Keratinocyte (primary cell): Measurements from ENCODE around the gene TPGS2. TPM values are rescaled to one million over a fixed set of nuclear protein-coding genes. Genes with fewer than 3 reads are reported as not detected.

ENCODE experiments used
- DNase-seq: peaks from one replicate; pipeline ENCODE4 v3.0.0-alpha.2; 2011; ENCODE audit warnings: low read depth, missing footprints, low spot score
- FAIRE-seq: peaks from 2 replicates; lab custom pipeline; 2011; peaks lifted over from hg19 to GRCh38; lab: Jason Lieb, UNC
- H2AFZ ChIP-seq: 2 replicates; pipeline ENCODE4 v1.6.0; 2012; ENCODE audit warnings: low read length, control low read depth, inconsistent platforms; ENCODE audit not compliant: control insufficient read depth
- H3K27ac ChIP-seq: 2 replicates; pipeline ENCODE4 v1.5.1; 2011; ENCODE audit warnings: low read length; ENCODE audit not compliant: control insufficient read depth, insufficient read depth
- H3K27me3 ChIP-seq: 3 replicates; pipeline ENCODE4 v1.6.0; 2011; ENCODE audit warnings: low read length; ENCODE audit not compliant: control insufficient read depth, insufficient read depth; ENCODE audit errors: extremely low read depth
- H3K36me3 ChIP-seq, 2 experiments: 2 replicates in 1 of 2; 3 replicates in 1 of 2; pipeline ENCODE4 v1.5.1; 2011; ENCODE audit warnings: low read length in 2 of 2, mild to moderate bottlenecking in 1 of 2; ENCODE audit not compliant: control insufficient read depth in 2 of 2, insufficient read depth in 2 of 2; ENCODE audit errors: extremely low read depth in 1 of 2
- H3K4me1 ChIP-seq: 3 replicates; pipeline ENCODE4 v1.5.1; 2011; ENCODE audit warnings: low read length; ENCODE audit not compliant: control insufficient read depth, insufficient read depth; ENCODE audit errors: extremely low read depth
- H3K4me2 ChIP-seq: 3 replicates; pipeline ENCODE4 v1.6.0; 2011; ENCODE audit warnings: low read depth, low read length; ENCODE audit not compliant: control insufficient read depth, insufficient read depth; ENCODE audit errors: extremely low read depth
- H3K4me3 ChIP-seq, 3 experiments: fragments of 200-600 bp in 1 of 3; sonication (generic) in 1 of 3; 2 replicates in 2 of 3; 3 replicates in 1 of 3; pipeline ENCODE4 v1.5.1; 2011 to 2016; ENCODE audit warnings: low read length in 3 of 3, mild to moderate bottlenecking in 3 of 3, control low read depth in 2 of 3, inconsistent platforms in 1 of 3, low read depth in 1 of 3, mixed read lengths in 1 of 3, mixed run types in 1 of 3, moderate library complexity in 1 of 3; ENCODE audit not compliant: control insufficient read depth in 2 of 3, insufficient read depth in 2 of 3; ENCODE audit errors: extremely low read depth in 1 of 3
- H3K79me2 ChIP-seq: 2 replicates; pipeline ENCODE4 v1.6.0; 2012; ENCODE audit warnings: low read length; ENCODE audit not compliant: control insufficient read depth, insufficient read depth
- H3K9ac ChIP-seq: 3 replicates; pipeline ENCODE4 v1.6.0; 2011; ENCODE audit warnings: low read length; ENCODE audit not compliant: control insufficient read depth, insufficient read depth; ENCODE audit errors: extremely low read depth
- H3K9me1 ChIP-seq: 3 replicates; pipeline ENCODE4 v1.6.0; 2011; ENCODE audit warnings: low read length; ENCODE audit not compliant: control insufficient read depth, insufficient read depth; ENCODE audit errors: extremely low read depth
- H3K9me3 ChIP-seq: 2 replicates; pipeline ENCODE4 v1.5.1; 2012; ENCODE audit warnings: low read depth, low read length; ENCODE audit not compliant: control insufficient read depth
- H4K20me1 ChIP-seq: 3 replicates; pipeline ENCODE4 v1.6.0; 2011; ENCODE audit warnings: low read length; ENCODE audit not compliant: control insufficient read depth, insufficient read depth; ENCODE audit errors: extremely low read depth
- CTCF ChIP-seq, 3 experiments: IDR thresholded peaks in 1 of 3; conservative IDR thresholded peaks in 1 of 3; optimal IDR thresholded peaks in 1 of 3; 2 replicates in 2 of 3; 3 replicates in 1 of 3; pipeline versions ENCODE3 to v1.5.1; 2011; ENCODE audit warnings: low read length in 3 of 3, mild to moderate bottlenecking in 3 of 3, moderate library complexity in 2 of 3, control low read depth in 1 of 3, inconsistent platforms in 1 of 3; ENCODE audit not compliant: insufficient read depth in 2 of 3; ENCODE audit errors: extremely low read depth in 1 of 3
- EZH2 ChIP-seq: IDR thresholded peaks from one replicate; pipeline ENCODE4 v1.6.1; 2012; ENCODE audit warnings: inconsistent platforms, mild to moderate bottlenecking, low read length, moderate library complexity
- dilution Hi-C: fragments of 300-500 bp; cut with MboI; formaldehyde crosslinking; loops from one replicate; pipeline ENCODE4 v1.7.0; 2020; ENCODE audit warnings: low sequenced_read_pairs; ENCODE audit not compliant: extremely low pct_ligation_motif_present
- polyA plus RNA-seq, 5 experiments: library from polyadenylated mRNA; depleted of rRNA in 3 of 5; stranded (reverse) in 3 of 5; stranded (forward) in 1 of 5; unstranded in 1 of 5; fragments of >200 nt; gene quantifications; 1 replicate in 1 of 5; 2 replicates in 3 of 5; 3 replicates in 1 of 5; pipeline versions ENCODE4 v1.2.1 to v1.2.3, GENCODE V29; 2011 to 2012; ENCODE audit warnings: missing spikeins in 2 of 5, low read depth in 1 of 5, low replicate concordance in 1 of 5

Gene TPGS2
- polyA plus RNA-seq, 1 donor (not counting 4 experiments of a cell fraction or from before 2014, with no cell fraction given) = 254 TPM

- H4K20me1 ChIP-seq = no peaks in the 10 kb centered on the region
- no peaks in the 10 kb centered on the region for H3K36me3 ChIP-seq
- FAIRE-seq (no peak), DNase-seq (no peak)
- H3K27ac ChIP-seq = no peak overlapping the region
- peaks cover 9% of the 10 kb centered on the region for H3K79me2 ChIP-seq
- no peak overlapping the region for H3K4me3 ChIP-seq
- no peak overlapping the region for H2AFZ ChIP-seq
- TF ChIP-seq EZH2 (no peak), CTCF (optimal IDR thresholded peaks at IDR 0.05 in 1 of 3, IDR thresholded peaks at IDR 0.05 in 1 of 3, conservative IDR thresholded peaks at IDR 0.05 in 1 of 3; ENCODE audit: extremely low read depth in 1 of 3, insufficient read depth in 2 of 3, low read length in 3 of 3) (no peak)
- H3K9me1 ChIP-seq = no peaks in the 10 kb centered on the region
- H3K27me3 ChIP-seq = no peaks in the 10 kb centered on the region
- H3K9me3 ChIP-seq = no peaks in the 10 kb centered on the region
- H3K4me2 ChIP-seq = no peak overlapping the region
- dilution Hi-C loops = no loop called here
- H3K4me1 ChIP-seq = peaks cover 8% of the 10 kb centered on the region
- H3K9ac ChIP-seq = no peak overlapping the region
These were observed 4.3 kb upstream of the TPGS2 start for GRCh38 chr18:36833120-36833519.

- Histone ChIP-seq H2AFZ (no peak overlapping the region), H3K4me1 (peaks cover 14% of the 10 kb centered on the region), H4K20me1 (no peaks in the 10 kb centered on the region), H3K9me3 (no peaks in the 10 kb centered on the region), H3K9me1 (no peaks in the 10 kb centered on the region), H3K4me3 (no peak overlapping the region), H3K27ac (no peak overlapping the region), H3K79me2 (peaks cover 18% of the 10 kb centered on the region), H3K27me3 (no peaks in the 10 kb centered on the region), H3K4me2 (no peak overlapping the region), H3K9ac (no peak overlapping the region), H3K36me3 (no peaks in the 10 kb centered on the region)
- TF ChIP-seq EZH2 (no peak), CTCF (optimal IDR thresholded peaks at IDR 0.05 in 1 of 3, IDR thresholded peaks at IDR 0.05 in 1 of 3, conservative IDR thresholded peaks at IDR 0.05 in 1 of 3; ENCODE audit: extremely low read depth in 1 of 3, insufficient read depth in 2 of 3, low read length in 3 of 3) (no peak)
- FAIRE-seq (no peak), DNase-seq (no peak)
- dilution Hi-C loops = no loop called here
These were observed 2.3 kb upstream of the TPGS2 start for GRCh38 chr18:36831139-36831538.
